ENCODE measurements around the gene CNTNAP2.

- TF ChIP-seq POLR2A (IDR thresholded peaks at IDR 0.05): no peak
- TF ChIP-seq CTCF (IDR thresholded peaks at IDR 0.05): no peak
These were observed 1179.6 kb downstream of the CNTNAP2 start for GRCh38 chr7:147296201-147296600.

All from uterus (tissue), 2 donors.